ENCODE data around the gene GNLY. TPM values are rescaled to one million over a fixed set of nuclear protein-coding genes. Genes with fewer than 3 reads are reported as not detected.

The GNLY gene
- total and polyA plus RNA-seq, 2 of the 13 experiments (the other 11 are each of a cell fraction or from before 2014, with no cell fraction given) = not detected

DNA sequence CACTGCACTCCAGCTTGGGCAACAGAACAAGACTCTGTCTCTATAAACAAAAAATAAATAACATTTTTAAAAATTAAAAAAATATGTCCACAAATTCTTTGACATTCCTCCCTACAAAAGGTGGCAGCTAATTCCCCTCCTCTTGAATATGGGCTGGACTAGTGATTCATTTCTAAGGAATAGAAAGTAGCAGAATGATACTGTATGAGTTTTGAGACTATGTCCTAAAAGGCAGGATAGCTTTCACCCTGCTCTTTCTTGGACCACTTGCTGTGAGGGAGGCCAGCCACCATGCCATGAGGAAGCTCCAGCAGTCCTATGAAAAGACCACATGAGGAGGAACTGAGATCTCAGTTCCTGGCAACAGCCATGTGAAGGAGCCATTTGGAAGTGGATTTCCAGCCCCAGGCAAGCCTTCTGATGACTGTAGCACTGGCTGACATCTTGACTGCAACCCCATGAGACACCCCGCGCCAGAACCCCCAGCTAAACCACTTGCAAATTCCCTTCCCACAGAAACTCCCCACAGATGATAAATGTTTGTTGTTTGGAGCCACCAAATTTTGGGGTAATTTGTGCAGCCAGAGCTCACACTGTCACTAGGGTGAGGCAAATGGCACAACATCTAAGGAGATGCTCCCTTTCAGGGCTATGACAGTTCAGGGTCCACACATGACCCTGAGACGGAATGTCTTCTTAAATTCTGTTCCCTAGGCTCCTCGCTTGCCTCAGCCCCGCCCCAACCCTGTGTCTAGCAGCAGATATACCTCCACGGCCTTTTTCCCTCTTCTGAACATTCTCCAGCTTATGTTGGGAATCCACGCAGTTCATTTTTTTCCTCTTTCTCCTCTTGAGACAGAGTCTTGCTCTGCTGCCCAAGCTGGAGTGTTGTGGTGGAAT lies 42.5 kb downstream of the GNLY start:
- Histone ChIP-seq H3K4me2 (ENCODE audit: low read depth, low read length) (no peak overlapping the region), H2AFZ (ENCODE audit: low read length) (no peak overlapping the region), H3K9me3 (ENCODE audit: low read length) (no peaks in the 10 kb centered on the region), H3K4me3 (replicated peaks in 1 of 3; ENCODE audit: insufficient read depth in 1 of 3, low read depth in 2 of 3, low read length in 3 of 3) (no peak overlapping the region), H3K4me1 (ENCODE audit: insufficient read depth, low read length) (peaks cover 25% of the 10 kb centered on the region), H3K27ac (ENCODE audit: extremely low read length, insufficient read depth, low read length) (no peak overlapping the region), H3K27me3 (ENCODE audit: control insufficient read depth in 1 of 2, insufficient read depth in 2 of 2, low read length in 2 of 2) (peaks cover 4 to 31% of the 10 kb centered on the region in 2 experiments; a peak in 3 of 5 replicates), H4K20me1 (ENCODE audit: insufficient read depth, low read length) (no peaks in the 10 kb centered on the region), H3K36me3 (replicated peaks in 1 of 2; ENCODE audit: control insufficient read depth in 1 of 2, insufficient read depth in 2 of 2, low read length in 2 of 2) (no peaks in the 10 kb centered on the region), H3K79me2 (ENCODE audit: insufficient read depth, low read length) (no peaks in the 10 kb centered on the region), H3K9ac (ENCODE audit: insufficient read depth, low read depth, low read length) (no peak overlapping the region)
- ChIA-PET POLR2A (no interaction called here), CTCF (ENCODE audit: low intra/inter-chr PET ratio, low total read pairs) (no interaction called here)
- WGBS (ENCODE audit: low lambda C conversion rate) = 61% methylated on average over 7 of the region's 7 CpGs
- in situ Hi-C loops (cut with HindIII; ENCODE audit: extremely low pct_ligation_motif_present, low pct_unique_long_range_greater_than_20kb) = loop anchor here (10.0 kb wide), 1 partner anchor 338 kb away; no protein-coding TSS in a partner anchor
- ATAC-seq (no peak), DNase-seq (ENCODE audit: low spot score) (no peak), FAIRE-seq (no peak)
- intact Hi-C loops (cut with micrococcal nuclease; ENCODE audit: unreplicated experiment) = no loop called here
- no TSS peak for BruUV-seq (replicated peaks)
- TF ChIP-seq SPEN (CRISPR knock-in tag; IDR thresholded peaks at IDR 0.05; ENCODE audit: low read depth) (no peak), ZNF670 (CRISPR knock-in tag; IDR thresholded peaks at IDR 0.05; ENCODE audit: borderline replicate concordance) (no peak), HOXA5 (CRISPR knock-in tag; IDR thresholded peaks at IDR 0.05) (no peak), FOSL1 (CRISPR knock-in tag; IDR thresholded peaks at IDR 0.05; ENCODE audit: borderline replicate concordance) (no peak), ZBTB1 (CRISPR knock-in tag; IDR thresholded peaks at IDR 0.05; ENCODE audit: borderline replicate concordance) (no peak), KDM4B (CRISPR knock-in tag; IDR thresholded peaks at IDR 0.05) (no peak), SSRP1 (CRISPR knock-in tag; IDR thresholded peaks at IDR 0.05) (no peak)
- TF ChIP-seq, protein P1, sequence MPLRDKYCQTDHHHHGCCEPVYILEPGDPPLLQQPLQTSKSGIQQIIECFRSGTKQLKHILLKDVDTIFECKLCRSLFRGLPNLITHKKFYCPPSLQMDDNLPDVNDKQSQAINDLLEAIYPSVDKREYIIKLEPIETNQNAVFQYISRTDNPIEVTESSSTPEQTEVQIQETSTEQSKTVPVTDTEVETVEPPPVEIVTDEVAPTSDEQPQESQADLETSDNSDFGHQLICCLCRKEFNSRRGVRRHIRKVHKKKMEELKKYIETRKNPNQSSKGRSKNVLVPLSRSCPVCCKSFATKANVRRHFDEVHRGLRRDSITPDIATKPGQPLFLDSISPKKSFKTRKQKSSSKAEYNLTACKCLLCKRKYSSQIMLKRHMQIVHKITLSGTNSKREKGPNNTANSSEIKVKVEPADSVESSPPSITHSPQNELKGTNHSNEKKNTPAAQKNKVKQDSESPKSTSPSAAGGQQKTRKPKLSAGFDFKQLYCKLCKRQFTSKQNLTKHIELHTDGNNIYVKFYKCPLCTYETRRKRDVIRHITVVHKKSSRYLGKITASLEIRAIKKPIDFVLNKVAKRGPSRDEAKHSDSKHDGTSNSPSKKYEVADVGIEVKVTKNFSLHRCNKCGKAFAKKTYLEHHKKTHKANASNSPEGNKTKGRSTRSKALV (CRISPR knock-in tag; IDR thresholded peaks at IDR 0.05) = no peak
